HepG2 (cell line): ENCODE measurements around the gene PKLR. TPM values are rescaled to one million over a fixed set of nuclear protein-coding genes. Genes with fewer than 3 reads are reported as not detected.

Source experiments
- CBX1 ChIP-seq: IDR thresholded peaks from one replicate; pipeline ENCODE4 v1.6.1; 2016; ENCODE audit warnings: antibody characterized with exemption, low read depth
- CCDC6 ChIP-seq: sonication (generic); formaldehyde crosslinking; IDR thresholded peaks from 2 replicates; pipeline ENCODE4 v1.8.1; 2022; ENCODE audit warnings: mild to moderate bottlenecking, missing genetic modification reagents, moderate library complexity
- HMGA1 ChIP-seq: sonication (generic); formaldehyde crosslinking; conservative IDR thresholded peaks from 2 replicates; pipeline ENCODE4 v1.4.0; 2020; ENCODE audit warnings: missing genetic modification reagents
- NCOR1 ChIP-seq: fragments of 200-600 bp; sonication (generic); IDR thresholded peaks from 2 replicates; pipeline ENCODE4 v1.7.0; 2017; ENCODE audit warnings: antibody characterized with exemption, low read length, borderline replicate concordance
- NFAT5 ChIP-seq: sonication (generic); formaldehyde crosslinking; IDR thresholded peaks from 2 replicates; pipeline ENCODE4 v1.4.0; 2020; ENCODE audit warnings: missing genetic modification reagents
- NFIB ChIP-seq: sonication (generic); formaldehyde crosslinking; IDR thresholded peaks from 2 replicates; pipeline ENCODE4 v1.9.0; 2021; ENCODE audit warnings: missing genetic modification reagents, mild to moderate bottlenecking, borderline replicate concordance
- REXO4 ChIP-seq: sonication (generic); formaldehyde crosslinking; IDR thresholded peaks from 2 replicates; pipeline ENCODE4 v1.8.0; 2022; ENCODE audit warnings: missing genetic modification reagents, mild to moderate bottlenecking, borderline replicate concordance
- SRF ChIP-seq: IDR thresholded peaks from 2 replicates; pipeline ENCODE4 v1.6.1; 2011; ENCODE audit warnings: mild to moderate bottlenecking, low read depth, low read length, moderate library complexity
- STAT5B ChIP-seq: sonication (generic); formaldehyde crosslinking; IDR thresholded peaks from 2 replicates; pipeline ENCODE4 v1.4.0; 2020; ENCODE audit warnings: missing genetic modification reagents
- TAF15 ChIP-seq: fragments of 200-400 bp; formaldehyde crosslinking; IDR thresholded peaks from one replicate; pipeline ENCODE4 v1.6.1; 2018; ENCODE audit warnings: mild to moderate bottlenecking, low read depth, low read length; ENCODE audit not compliant: poor library complexity, severe bottlenecking
- U2AF1 ChIP-seq: fragments of 200-400 bp; formaldehyde crosslinking; optimal IDR thresholded peaks from 2 replicates; pipeline ENCODE3; 2017; ENCODE audit warnings: mild to moderate bottlenecking, low read depth, low read length
- UBTF ChIP-seq: sonication (generic); formaldehyde crosslinking; IDR thresholded peaks from 2 replicates; pipeline ENCODE4 v1.4.0; 2020; ENCODE audit warnings: mild to moderate bottlenecking, missing genetic modification reagents
- ZNF10 ChIP-seq: sonication (generic); formaldehyde crosslinking; IDR thresholded peaks from 2 replicates; pipeline ENCODE4 v1.4.0; 2020; ENCODE audit warnings: mild to moderate bottlenecking, low read depth, missing genetic modification reagents, borderline replicate concordance
- ZNF3 ChIP-seq: IDR thresholded peaks from 2 replicates; pipeline ENCODE4 v1.7.0; 2017; ENCODE audit warnings: inconsistent platforms
- ZNF7 ChIP-seq: IDR thresholded peaks from 2 replicates; pipeline ENCODE4 v1.6.1; 2016; ENCODE audit warnings: missing biosample characterization, missing genetic modification reagents
- polyA plus RNA-seq, 8 experiments: library from polyadenylated mRNA; depleted of rRNA in 3 of 8; stranded (reverse) in 7 of 8; unstranded in 1 of 8; fragments of >200 nt; fragmentation: Illumina TruSeq in 4 of 8; extraction: Trizol in 4 of 8; gene quantifications; 2 replicates each; pipeline versions ENCODE4 v1.2.1 to v1.2.3, GENCODE V29; 2011 to 2016; ENCODE audit warnings: low read depth in 4 of 8, missing spikeins in 1 of 8, mixed read lengths in 1 of 8; ENCODE audit not compliant: insufficient read depth in 1 of 8
- total RNA-seq, 5 experiments: library from RNA; depleted of rRNA; stranded (reverse); fragments of >200 nt; fragmentation: Illumina TruSeq; extraction: Trizol; gene quantifications; 2 replicates each; pipeline ENCODE4 v1.2.3, GENCODE V29; 2016; ENCODE audit warnings: low read depth in 1 of 5
- TF ChIP-seq, protein P1 (sequence below): sonication (generic); formaldehyde crosslinking; IDR thresholded peaks from 2 replicates; pipeline ENCODE4 v1.5.0; 2020; ENCODE audit warnings: mild to moderate bottlenecking, missing genetic modification reagents
- TF ChIP-seq, protein P2 (sequence below): sonication (generic); formaldehyde crosslinking; conservative IDR thresholded peaks from 2 replicates; pipeline ENCODE4 v1.8.1; 2023; ENCODE audit warnings: missing genetic modification reagents

PKLR gene
- total and polyA plus RNA-seq, 2 of the 13 experiments (the other 11 are each of a cell fraction or from before 2014, with no cell fraction given), result 10.3 to 29.3 TPM

GRCh38 chr1:155250633-155251449 is 50.4 kb downstream of the PKLR start (continued):
- TF ChIP-seq U2AF1 (no peak), ZNF7 (CRISPR knock-in tag) (no peak), NFIB (no peak), NCOR1 (peak; percentile 39; the same call in 1 of the 2 replicates), NFAT5 (CRISPR knock-in tag) (no peak), ZNF10 (no peak), UBTF (peak; percentile 29; the same call in 1 of the 2 replicates), STAT5B (CRISPR knock-in tag) (no peak), REXO4 (CRISPR knock-in tag) (no peak), SRF (no peak), CCDC6 (CRISPR knock-in tag) (peak; percentile 49; the same call in 1 of the 2 replicates), HMGA1 (no peak), ZNF3 (CRISPR knock-in tag) (no peak), CBX1 (no peak), TAF15 (peak; percentile 48)
- TF ChIP-seq, protein P1, sequence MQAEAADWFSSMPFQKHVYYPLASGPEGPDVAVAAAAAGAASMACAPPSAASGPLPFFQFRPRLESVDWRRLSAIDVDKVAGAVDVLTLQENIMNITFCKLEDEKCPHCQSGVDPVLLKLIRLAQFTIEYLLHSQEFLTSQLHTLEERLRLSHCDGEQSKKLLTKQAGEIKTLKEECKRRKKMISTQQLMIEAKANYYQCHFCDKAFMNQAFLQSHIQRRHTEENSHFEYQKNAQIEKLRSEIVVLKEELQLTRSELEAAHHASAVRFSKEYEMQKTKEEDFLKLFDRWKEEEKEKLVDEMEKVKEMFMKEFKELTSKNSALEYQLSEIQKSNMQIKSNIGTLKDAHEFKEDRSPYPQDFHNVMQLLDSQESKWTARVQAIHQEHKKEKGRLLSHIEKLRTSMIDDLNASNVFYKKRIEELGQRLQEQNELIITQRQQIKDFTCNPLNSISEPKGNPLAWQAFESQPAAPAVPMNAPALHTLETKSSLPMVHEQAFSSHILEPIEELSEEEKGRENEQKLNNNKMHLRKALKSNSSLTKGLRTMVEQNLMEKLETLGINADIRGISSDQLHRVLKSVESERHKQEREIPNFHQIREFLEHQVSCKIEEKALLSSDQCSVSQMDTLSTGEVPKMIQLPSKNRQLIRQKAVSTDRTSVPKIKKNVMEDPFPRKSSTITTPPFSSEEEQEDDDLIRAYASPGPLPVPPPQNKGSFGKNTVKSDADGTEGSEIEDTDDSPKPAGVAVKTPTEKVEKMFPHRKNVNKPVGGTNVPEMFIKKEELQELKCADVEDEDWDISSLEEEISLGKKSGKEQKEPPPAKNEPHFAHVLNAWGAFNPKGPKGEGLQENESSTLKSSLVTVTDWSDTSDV (CRISPR knock-in tag), result no peak
- TF ChIP-seq, protein P2, sequence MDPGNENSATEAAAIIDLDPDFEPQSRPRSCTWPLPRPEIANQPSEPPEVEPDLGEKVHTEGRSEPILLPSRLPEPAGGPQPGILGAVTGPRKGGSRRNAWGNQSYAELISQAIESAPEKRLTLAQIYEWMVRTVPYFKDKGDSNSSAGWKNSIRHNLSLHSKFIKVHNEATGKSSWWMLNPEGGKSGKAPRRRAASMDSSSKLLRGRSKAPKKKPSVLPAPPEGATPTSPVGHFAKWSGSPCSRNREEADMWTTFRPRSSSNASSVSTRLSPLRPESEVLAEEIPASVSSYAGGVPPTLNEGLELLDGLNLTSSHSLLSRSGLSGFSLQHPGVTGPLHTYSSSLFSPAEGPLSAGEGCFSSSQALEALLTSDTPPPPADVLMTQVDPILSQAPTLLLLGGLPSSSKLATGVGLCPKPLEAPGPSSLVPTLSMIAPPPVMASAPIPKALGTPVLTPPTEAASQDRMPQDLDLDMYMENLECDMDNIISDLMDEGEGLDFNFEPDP (CRISPR knock-in tag), result no peak
